ENCODE data around the gene CMSS1.

Gene CMSS1

DNA sequence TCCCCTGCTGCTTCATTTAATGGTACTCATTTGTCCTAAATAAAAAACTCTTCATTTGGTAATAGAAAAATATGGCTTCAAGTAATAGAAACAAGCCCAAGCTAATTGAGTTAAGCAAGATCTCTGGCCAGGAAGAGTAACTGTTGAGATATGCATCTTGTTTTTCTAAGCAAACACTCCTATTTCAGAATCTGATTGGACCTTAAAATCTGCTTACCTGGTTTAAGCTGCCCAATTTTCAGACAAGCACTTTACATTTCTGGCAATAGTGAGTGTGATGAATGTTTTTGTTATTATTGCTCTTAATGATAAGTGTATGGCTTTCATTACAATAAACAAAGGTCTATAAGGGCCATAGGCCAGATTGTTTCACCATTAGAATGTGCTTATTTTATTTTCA lies 86.2 kb downstream of the CMSS1 start:
- no peak for DNase-seq (ENCODE audit: low read depth)

DNA sequence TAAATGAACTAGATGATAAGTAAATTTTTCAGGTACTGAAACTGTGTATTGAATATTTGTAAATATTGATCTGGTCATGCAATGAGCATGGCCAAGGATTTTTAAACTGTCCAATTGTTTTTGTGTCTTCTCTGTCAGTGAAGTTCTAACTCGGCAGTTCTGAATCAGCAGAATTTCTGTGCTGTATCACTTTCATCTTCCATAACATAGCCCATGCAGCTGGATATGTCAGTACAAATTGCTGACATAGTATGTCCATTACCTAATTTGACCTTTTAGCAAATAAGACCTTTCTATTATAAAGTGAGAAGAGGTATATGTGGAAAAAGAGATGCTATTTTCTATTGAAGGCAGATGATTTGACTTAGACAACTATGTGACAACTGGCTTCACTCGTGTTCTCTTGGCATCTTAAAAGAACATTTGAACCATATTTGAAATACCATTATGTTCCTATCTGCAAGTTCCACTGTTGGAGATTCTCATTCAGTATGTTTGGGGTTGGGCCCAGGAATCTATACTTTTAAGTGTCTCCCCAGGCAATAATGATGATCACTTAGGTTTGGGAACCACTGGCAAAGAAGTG lies 90.4 kb downstream of the CMSS1 start:
- no peak for DNase-seq (ENCODE audit: low read depth)

DNA sequence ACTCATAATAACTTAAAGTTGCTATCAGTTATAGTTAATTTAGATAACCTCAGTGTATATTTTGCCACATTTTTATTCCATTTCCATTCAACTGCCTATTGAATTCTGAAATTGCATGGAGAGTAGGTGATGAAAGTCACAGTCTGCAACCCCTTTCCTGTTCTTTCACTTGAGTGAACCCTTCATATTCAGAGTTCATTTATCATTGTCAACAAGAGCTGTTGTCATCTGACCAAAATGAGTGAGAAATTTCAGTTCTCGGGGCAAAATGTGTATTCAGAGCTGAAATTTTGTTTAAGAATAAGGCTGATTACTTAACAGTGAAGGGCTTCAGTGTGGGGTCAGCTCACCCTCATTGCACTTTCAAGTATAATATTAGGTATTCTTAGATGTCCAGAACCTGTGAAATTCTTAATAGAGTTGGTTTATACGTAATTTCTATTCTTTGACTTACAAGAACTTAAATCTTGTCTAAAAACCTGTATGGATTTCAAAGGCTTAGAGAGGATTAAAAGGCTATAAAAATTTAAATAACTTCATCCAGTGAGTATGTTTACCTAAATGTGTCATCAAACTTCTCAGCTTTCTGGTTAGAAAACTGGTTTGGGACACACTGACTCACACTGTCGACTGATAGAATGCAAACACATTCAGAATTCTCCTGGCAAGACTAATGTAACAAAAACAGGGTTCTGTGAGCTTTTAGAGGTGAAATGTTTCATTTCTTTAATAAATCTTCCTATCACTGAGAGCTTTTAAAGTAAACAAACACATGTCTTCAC lies 92.2 kb downstream of the CMSS1 start:
- DNase-seq (ENCODE audit: low read depth) = no peak

DNA sequence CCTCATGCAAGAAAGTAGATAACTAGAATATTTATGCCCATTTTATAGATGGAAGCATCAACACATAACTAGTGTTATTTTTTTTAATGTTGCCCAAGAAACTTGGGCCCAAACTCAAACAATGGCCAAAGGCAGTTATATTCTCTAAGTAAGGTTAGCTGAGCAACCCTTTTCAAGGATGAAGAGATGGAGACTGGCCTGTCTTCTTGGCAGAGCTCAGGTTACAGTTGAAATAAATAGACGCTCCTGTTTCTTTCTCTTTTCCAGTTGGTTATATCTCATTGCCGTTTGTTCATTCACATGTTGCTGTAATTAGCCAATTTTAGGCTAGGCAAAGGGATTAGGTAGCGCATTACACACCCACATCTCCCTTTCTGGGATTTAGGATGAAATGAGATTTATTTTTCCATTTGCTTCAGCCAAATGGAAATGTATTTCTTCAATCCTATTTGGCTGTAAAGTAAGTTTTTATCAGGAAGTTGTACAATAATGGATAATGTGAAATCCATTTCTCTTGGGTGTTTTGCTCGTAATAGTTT lies 93.2 kb downstream of the CMSS1 start:
- DNase-seq (ENCODE audit: low read depth) = no peak

DNA sequence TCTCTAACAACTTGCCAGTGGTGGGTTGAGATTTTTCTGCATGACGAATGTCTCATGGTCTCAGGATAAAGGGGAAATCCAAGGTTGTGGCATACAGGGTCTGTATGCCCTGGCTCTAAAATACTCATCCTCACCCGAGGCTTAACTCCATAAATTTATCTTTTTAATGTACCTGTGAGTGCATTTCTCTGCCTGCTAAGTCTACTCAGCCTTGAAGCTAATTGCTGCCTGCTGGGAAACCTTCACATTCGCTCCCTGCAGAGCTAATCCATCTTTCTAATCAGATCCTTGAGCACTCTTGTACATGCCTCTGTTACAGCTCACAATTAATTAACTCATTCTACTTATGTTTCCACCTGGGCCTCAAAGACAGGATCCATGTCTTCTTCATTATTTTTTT lies 93.8 kb downstream of the CMSS1 start:
- no peak for DNase-seq (ENCODE audit: low read depth)

DNA sequence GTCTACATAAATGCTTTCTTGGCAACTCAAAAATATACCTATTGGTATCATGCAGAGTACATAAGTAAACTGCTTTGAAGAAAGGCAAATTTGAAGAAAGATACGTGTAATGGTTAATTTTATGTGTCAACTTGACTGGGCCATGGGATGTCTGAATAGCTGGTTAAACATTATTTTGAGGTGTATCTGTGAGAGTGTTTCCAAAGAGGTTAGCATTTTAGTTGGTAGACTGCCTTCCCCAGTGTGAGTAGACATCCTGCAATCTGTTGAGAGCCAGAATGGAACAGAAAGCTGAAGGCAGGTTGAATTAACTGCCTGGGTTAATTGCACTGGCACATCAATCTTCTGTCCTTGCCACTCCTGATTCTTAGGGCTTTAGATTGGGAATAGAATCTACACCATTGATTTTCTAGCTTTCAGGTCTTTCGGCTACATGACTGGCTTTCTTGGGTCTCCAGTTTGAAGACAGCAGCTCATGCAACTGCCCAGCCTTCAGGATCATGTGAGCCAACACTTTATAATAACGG lies 98.3 kb downstream of the CMSS1 start:
- no peak for DNase-seq (ENCODE audit: low read depth)

DNA sequence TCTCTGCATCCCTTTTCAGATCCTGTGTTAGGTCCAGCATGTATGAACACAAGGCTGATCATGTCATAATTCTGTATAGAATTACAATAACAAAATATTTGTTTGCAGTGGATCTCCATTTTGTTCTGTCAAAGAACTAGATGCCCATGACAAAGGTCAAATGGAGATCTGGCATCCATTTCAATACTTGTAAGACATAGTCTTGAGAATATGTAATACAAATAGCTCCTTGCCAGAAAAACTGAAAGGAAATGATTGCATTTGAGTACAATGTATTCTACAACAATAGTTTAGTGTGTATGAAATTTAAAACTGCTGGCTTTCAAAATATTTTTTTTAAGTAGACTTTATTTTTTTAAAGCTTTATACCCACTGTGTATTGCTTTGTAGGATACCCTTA lies 101.1 kb downstream of the CMSS1 start:
- no peak for DNase-seq (ENCODE audit: low read depth)

DNA sequence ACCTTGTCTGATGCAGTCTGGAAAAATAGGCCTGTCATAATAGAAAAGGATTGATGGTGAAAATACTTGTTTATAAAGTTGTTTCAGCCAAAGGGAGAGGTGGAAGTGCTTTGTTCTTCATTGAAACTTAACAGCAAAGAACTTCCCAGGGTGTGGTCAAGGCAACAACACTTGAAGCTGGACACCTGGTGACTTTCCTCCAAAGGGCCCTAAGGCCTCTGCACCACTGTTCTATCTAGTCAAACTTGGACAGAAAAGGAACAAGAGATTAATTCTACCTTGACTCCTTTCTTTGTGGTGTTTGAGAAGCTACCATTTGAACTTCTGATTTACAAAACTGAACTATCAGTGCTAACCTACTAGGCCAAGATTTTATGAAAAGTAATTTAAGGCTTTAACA lies 102.0 kb downstream of the CMSS1 start:
- DNase-seq (ENCODE audit: low read depth) = no peak

DNA sequence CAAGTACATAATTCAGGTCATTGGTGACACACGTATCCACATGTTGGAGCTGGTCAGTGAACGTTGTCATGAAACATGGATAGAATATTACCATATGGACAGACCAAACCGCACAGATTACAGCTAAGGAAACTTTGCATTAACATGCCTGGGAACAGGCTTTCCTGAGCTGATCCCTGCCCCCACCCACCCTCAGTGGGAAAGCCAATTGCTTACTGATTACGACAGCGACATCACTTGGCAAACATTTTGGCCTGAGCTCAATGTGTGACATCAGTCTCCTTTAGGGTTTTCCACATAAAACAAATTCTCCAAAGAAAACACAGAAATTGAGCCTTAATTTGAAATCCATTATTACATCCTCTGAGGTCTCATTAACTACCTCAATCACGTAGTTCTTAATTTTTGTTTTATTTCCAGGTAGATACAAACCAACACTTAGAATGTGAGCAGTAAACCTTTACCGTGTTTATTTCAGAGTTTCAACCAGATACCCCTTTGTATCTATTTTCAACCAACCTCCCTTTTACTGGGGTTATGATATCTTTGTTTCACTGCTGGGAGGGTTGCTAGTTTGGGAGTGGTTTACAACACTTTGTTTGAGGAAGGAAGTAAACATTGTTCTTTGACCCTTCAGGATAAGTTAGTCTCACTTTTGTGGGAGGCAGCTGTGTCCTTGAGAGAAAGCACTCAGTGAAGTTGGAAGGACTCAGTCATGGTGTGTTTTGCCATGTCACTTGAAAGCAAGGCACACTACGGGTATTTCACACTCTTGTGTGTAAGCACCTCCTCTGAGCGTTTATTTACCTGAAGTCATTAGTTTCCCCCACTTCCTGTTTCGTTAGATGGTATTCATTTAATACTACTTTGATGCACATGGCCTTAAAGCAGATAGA lies 103.1 kb downstream of the CMSS1 start:
- no peak for DNase-seq (ENCODE audit: low read depth)

DNA sequence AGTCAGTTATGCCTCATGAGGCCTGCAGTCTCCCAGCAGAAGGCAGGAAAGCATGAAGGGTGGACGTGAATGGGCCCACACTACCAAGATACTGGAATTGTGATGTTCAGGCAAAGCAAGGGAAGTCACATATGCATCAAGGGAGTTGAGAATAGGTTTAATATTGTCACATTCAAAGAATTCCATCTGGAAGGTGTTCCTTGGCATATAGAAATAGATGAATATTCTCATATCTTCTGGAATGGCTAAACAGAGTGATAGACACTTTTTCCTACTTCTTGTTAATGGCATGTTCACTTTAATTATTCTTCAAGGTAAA lies 103.7 kb downstream of the CMSS1 start:
- no peak for DNase-seq (ENCODE audit: low read depth)

DNA sequence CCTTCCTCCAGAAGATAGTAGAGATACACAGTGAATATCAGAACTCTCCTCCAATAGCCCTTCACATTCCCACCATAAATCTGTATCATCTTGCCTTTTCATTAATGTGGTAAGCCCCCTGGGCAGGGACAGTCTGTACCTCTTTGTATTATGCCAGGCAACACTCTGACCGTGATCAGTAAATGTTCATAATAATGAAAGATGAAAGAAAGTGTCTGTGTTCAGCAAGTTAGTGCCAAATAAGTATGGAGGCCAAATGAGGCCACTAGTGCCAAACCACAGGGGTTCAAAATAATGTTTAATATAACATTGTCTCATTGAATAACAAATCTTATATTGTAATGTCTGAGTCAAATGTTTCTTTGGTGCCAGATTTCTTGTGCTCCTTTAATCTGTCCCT lies 104.3 kb downstream of the CMSS1 start:
- no peak for DNase-seq (ENCODE audit: low read depth)

DNA sequence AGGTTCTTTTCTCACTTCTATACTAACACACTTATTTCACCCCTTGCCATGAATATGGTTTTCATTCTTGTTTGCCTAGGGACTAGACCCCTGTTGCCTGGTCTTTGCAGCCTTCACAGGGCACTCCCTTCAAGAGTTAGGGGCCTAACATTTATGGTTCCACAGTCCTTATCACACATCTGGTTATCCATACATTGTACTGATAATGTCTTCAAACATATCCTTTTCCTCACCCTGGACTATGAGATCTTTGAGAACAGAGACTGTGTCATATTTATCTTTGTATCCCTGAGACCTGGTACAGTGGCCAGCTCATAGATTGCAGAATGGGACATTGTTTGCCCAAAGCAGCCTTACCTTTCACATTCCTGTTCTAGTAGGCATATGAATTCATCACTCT lies 106.2 kb downstream of the CMSS1 start:
- DNase-seq (ENCODE audit: low read depth) = no peak

DNA sequence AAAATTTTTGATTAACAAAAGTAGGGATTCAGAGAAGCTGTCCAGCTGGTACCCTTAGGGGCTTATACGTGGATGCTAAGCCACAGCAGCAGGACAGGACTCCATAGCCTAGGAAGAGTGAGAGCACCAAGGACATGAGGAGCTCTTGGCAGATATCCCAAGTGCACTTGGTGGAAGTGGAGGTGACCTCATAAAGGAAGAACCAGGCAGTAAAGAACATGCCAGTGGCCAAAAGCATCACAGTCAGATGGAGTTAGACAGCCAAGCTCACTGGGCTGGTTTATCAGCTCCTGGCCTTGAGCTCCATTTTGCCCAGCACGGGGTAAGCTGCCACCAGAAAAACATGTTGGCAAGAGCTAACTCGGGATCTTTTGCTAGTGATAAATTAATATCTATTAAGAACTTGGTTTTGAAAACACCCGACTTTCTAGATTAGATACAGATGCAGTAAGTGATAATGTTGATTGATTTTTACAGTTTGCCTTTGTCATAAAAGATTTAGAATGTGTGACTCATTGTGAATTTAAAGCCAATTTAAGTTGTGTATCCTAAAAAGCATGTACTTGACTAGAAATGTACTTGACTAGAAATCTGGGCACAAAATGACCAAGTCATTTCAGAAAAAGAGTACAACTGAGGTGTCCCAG lies 108.0 kb downstream of the CMSS1 start:
- no peak for DNase-seq (ENCODE audit: low read depth)

DNA sequence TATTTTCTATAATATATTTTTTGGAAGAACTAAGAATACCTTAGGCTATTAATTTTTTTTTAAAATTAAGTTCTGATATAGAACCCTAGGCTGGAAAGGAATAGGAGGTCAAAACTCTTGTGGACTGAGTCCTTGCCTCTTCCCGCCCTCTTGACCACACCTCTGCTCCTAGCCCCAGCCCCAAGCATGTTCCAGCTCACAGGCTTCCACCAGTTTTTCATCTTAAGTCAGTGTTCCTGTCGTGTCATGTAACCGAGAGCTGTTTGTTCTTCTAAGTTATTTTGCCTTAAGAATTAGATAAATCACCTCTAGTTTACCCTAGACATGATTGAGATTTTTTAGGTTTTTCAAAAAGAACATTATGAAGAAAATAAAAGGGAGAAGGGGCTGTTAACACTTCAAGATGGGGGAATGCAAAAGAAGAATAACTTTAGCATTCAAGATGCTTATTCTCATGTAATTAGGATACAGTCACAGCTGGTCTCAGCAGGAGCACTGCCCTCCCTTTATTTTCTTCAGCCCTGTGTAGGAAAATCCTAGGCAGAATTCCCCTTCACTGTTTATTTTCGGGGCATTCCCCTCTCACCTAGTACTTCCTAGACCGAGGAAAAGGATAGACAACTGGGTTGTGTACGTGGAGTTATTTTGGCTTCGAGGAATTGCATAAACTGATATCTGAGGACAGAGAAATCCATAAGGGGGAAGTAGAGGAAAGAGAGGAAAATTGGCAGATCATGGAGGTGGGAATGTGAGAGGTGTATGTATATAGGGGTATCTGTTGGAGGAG lies 110.2 kb downstream of the CMSS1 start:
- no peak for DNase-seq (ENCODE audit: low read depth)

DNA sequence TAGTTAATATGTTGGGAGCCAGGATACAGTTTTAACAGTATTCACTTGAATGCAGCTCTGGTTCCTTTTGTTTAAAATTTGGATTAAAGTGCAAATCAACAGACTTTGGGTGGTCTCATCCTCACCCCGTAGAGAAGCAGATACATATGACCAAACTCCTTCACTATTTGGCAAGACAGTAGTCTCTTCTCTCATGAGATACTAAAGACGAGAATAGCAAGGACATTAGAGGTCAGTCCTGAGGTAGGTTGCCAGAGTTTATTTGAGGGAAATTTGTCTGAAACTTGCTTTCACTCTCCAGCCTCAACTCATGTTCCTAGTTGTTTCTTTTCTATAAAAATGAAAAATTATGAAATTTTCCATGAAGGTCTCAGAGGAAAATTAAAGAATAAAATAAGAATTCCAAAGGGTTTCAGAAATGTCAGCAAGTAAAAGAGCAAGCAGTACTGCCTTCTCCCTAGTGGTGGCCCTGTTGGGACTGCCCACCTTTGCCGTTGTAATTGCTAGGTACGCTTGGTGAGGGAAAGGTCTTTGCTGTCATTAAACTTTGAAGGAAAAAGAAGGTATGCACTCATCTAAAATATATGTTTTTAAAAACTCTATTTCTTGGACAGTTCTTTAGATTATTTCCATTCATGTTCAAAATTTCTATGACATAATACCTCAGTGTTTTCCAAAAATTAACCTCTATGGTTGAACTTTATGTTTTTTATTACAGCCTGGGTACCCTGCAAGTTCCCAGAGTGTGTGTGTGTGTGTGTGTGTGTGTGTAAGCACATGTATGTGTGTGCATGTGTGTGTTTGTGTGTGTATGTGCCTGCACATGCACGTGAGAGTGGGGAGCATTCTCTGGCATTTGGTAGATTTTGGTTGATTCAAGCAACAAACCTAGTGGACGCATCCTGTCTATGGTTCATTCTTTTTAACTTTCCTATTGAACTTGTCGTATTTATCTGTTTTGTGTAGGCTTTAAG lies 111.4 kb downstream of the CMSS1 start:
- DNase-seq (ENCODE audit: low read depth) = no peak

DNA sequence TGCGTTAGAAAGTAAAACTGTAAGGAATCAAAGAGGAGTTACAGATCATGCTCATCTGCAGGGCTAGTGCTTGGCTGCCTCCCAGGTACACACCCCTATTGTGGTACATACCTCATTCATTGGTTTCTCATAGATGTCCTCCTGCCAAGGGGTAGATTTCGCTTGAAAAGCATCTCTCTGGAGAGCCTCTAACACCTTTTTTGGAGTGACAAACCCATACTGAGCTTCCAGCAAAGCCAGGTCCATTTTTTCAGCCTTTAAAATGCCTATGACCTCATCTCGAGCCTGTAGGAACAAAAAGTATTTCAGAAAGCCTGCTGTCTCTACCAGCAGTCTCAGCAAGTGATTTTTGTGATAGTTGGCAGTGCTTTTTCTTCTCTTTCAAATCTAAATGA lies 112.1 kb downstream of the CMSS1 start:
- DNase-seq (ENCODE audit: low read depth) = no peak

DNA sequence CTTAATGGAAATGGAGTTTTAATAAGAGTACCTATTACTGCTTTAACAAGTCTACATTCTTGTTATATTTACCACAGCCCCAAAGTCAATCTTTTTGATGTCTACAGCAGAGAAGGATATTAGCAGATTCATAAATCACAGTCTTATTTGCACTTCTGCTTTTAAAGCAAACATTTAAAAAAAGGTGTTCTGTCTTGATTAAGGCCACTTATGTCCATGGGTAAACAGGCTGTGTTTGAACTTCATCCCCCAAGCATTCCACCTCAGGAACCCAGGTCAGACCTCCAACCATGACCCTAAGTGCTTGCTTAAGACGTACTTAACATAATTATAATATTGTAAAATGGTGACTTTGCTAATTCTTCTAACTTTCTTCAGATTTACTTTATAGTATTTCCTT lies 113.4 kb downstream of the CMSS1 start:
- DNase-seq (ENCODE audit: low read depth) = no peak

DNA sequence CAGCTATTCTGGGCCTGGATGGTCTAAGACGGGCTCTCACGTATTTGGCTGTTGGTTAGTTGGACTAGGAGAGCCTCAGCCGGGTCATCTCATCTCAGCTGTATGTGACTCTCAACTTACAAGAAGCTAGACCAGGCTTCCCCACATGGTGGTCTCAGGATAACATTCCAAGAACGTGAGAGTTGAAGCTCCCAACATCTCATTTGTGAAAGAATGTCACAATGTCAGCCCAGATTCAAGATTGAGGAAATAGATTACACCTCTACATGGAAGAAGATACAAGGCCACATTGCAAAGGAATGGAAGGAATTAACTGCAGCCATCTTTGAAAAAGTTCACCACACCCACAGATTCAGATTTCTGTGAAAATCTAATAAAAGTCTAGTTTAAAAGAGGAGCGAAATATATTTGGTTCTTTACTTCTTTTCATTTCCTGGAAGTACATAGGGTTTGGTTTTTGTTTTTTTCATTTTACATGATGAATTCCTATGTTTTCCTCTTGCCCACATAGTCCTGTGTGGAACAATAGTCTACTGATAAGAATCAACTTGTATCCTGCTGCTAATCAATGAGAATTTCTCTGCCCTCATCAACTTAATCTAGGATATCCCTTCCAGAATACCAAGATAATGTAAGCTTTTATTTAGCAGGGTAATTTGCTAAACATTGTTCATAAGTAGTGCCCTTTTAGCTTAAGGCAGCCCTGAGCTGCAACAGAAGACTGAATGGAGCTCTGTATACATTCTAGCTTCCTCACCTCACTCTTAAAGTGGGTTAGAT lies 116.5 kb downstream of the CMSS1 start:
- DNase-seq (ENCODE audit: low read depth) = no peak

All from stimulated activated CD8-positive, alpha-beta memory T cell treated with anti-CD3 and anti-CD28 coated beads, Interleukin-4, amount 100 ng/mL, for 24 hours (primary cell).